GM10847 (cell line): Measurements from ENCODE around the gene LEO1.

Experiments used
- POLR2A ChIP-seq: IDR thresholded peaks from 2 replicates; pipeline ENCODE4 v1.6.1; 2011; ENCODE audit not compliant: insufficient read length; ENCODE audit errors: extremely low read depth

Gene LEO1

DNA sequence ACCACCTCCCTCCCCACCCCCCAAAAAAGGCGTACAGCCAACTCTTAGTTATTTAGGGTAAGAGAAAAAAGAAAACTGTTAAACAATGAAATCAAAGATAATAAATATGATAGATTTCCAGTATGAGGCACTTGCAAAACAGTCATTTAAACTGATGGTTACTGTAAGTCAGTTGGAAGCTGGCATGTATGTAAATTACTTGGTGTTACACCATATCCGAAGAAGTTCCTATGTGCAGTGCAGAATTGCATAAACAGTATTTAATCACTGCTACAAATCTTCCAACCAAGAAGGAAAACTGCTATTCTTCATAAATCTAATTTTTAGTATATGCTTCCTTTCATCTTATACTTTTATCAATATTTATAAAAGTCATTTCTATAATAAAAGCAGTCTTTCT is 62.0 kb downstream of the LEO1 start:
- TF ChIP-seq POLR2A = no peak

DNA sequence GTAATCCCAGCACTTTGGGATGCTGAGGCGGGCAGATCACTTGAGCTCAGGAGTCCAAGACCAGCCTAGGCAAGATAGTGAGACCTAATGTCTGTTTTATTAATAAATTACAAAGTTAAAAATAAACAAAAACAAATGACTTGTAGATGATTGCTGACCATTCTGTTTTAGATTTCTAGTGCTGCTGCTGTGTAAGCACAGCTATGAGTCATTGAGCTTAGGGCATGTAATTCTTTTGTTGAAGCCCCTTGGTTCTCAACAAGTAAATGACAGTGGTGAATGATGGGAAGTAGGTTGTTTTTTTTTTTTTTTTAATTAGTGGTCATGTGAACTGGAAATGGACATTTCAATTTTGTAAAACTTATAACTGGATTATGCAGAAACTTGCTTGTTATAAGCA is 63.3 kb downstream of the LEO1 start:
- no peak for TF ChIP-seq POLR2A

DNA sequence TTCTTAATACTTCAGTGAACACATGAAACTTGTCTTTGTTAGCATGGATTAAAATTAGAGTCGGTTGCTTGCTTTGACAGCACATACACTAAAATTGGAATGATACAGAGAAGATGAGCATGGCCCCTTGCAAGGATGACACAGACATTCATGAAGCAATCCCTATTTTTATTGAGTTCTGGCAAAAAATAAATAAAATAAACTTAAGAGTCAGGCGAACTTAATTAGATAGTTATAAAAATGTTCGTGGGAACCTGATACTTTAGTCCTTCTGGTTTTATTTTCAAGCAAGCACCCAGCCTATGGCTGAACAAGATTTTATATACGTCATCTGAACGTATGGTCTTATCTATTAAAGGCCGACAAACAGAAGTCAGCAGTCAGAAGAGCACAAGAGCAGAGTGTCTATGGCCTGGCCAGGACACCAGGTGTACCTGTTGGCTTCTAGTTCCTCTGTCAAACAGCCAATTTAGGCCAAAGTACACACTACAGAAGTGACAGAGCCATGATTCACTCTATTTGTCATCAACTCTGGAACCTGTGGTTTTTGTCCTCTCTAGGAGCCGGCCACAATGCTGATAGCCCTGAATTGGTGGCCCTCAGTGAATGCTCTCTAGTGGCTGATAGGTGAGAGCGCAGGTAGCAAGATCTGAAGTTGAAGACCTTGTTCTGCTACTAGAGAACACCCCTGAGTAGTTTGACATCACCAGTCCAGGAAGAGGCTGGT is 64.3 kb downstream of the LEO1 start:
- no peak for TF ChIP-seq POLR2A

DNA sequence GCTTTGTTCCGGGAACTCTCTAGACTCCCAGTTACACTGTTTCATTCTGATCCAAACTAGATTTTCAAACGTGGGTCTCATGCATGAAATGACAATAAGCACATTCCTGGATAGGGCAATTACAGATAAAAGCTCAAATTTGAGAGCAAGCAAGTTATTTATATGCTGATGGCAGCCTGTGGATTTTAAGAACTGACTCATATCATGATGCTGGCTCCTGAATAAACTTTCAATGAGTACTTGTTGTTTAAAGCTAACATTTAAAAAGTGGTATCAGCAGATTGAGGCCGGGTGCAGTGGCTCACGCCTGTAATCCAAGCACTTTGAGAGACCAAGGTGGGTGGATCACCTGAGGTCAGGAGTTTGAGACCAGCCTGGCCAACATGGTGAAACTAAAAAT is 66.6 kb downstream of the LEO1 start:
- no peak for TF ChIP-seq POLR2A

DNA sequence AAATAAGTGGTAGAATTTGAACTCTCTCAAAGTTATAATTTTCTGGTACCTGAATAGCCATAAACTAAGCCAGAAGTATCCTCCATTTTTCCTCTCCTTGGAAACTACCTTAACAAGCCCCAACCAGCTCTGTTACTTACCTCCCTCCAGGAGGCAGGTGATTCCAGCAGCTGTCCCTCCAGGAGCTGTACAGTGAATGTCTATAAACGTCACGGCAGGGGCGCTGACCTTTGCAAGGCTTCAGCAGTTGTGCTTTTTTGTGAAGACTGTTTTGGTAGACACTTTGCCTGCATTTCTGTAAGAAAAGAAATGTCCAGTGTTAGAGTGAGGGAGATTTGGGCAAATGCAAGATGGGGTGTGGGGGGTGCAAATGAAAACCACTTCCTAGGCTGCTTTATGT is 67.2 kb downstream of the LEO1 start:
- no peak for TF ChIP-seq POLR2A

DNA sequence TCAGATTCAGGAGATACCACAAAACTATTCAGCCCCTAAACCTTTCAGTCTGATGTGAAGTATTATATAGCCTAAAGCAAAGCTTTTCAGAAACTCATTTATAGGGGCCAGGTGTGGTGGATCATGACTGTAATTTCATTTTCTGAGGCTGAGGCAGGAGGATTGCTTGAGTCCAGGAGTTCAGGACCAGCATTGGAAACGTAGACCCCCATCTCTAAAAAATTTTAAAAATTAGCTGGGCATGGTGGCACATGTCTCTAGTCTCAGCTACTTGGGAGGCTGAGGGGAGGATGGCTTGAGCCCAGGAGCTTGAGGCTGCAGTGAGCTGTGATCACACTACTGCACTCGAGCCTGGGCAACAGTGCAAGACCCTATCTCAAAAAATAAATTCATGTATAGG is 82.1 kb downstream of the LEO1 start:
- TF ChIP-seq POLR2A = no peak

DNA sequence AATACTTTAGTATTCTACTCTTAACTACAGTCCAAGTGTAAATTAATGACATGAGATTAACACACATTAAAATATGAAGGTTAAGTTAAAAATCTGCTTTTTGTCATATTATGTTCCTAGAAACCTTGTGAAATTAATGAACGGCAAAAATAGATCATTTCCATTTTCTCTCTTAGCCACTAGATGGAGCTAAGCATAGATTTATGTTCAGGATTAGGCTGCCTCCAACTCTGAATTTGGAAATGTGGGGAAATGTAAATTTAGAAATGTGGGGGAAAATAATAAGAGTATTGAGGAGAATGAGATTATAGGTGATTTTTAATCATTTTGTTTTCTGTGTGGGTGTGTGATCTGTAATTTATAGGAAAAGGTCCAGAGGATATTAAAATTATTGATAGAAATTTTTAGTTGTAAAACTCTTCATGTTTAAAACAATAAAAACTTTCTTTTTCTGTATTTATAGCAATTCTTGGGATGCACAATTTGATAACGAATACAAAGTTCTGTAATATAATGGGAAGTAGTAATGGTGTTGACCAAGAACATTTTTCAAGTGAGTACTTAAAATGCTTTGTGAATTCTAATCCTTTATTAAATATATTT is 82.9 kb downstream of the LEO1 start:
- no peak for TF ChIP-seq POLR2A
